PC-3 (cell line): ENCODE data around the gene PDE3B. TPM values are rescaled to one million over a fixed set of nuclear protein-coding genes. Genes with fewer than 3 reads are reported as not detected.

Experiments
- ATAC-seq: fragments of 200-7000 bp; cut with Tn5 transposase; 2 replicates; pipeline ENCODE4 v1.9.1; 2020; ENCODE audit warnings: mild to moderate bottlenecking, moderate library complexity
- BruUV-seq: library from RNA; stranded (reverse); fragments of 400-500 nt; replicated peaks from 2 replicates; lab custom pipeline; 2021; lab: Mats Ljungman, UMichigan
- CTCF ChIA-PET: fragments of 300-600 bp; sonication (Branson Sonifier 250); formaldehyde crosslinking; loops from one replicate; lab custom pipeline; 2022; ENCODE audit warnings: antibody characterized with exemption; lab: Charles Lee
- POLR2A ChIA-PET: fragments of 300-600 bp; sonication (Branson Sonifier 250); formaldehyde crosslinking; loops from one replicate; lab custom pipeline; 2022; ENCODE audit warnings: antibody characterized with exemption; ENCODE audit not compliant: unreplicated experiment; lab: Charles Lee
- DNase-seq: peaks from one replicate; pipeline ENCODE4 v3.0.0-alpha.2; 2015
- H2AFZ ChIP-seq: fragments of 300-600 bp; sonication (generic); 2 replicates; pipeline ENCODE4 v1.6.0; 2016; ENCODE audit warnings: antibody characterized with exemption, low read length
- H3F3A ChIP-seq: fragments of 300-600 bp; sonication (generic); one replicate; pipeline ENCODE4 v1.6.0; 2017; ENCODE audit warnings: antibody characterized with exemption, low read length, control low read depth, mild to moderate bottlenecking; ENCODE audit not compliant: unreplicated experiment
- H3K27ac ChIP-seq: fragments of 300-600 bp; sonication (generic); 2 replicates; pipeline ENCODE4 v1.5.1; 2016; ENCODE audit warnings: mild to moderate bottlenecking, low read length
- H3K27me3 ChIP-seq: fragments of 300-600 bp; sonication (generic); 2 replicates; pipeline ENCODE4 v1.6.1; 2016; ENCODE audit warnings: low read length, mixed read lengths
- H3K36me3 ChIP-seq: fragments of 300-600 bp; sonication (generic); 2 replicates; pipeline ENCODE4 v1.6.1; 2016; ENCODE audit warnings: low read depth, mixed run types, low read length, mixed read lengths
- H3K4me1 ChIP-seq: fragments of 300-600 bp; sonication (generic); 2 replicates; pipeline ENCODE4 v1.5.1; 2016; ENCODE audit warnings: low read length; ENCODE audit not compliant: insufficient read depth
- H3K4me2 ChIP-seq: fragments of 300-600 bp; sonication (generic); 2 replicates; pipeline ENCODE4 v1.6.0; 2016; ENCODE audit warnings: low read length
- H3K4me3 ChIP-seq: fragments of 300-600 bp; sonication (generic); 2 replicates; pipeline ENCODE4 v1.5.1; 2016; ENCODE audit warnings: mild to moderate bottlenecking, low read length, mixed read lengths
- H3K79me2 ChIP-seq: fragments of 300-600 bp; sonication (generic); 2 replicates; pipeline ENCODE4 v1.6.1; 2017; ENCODE audit warnings: low read length, mixed read lengths
- H3K9ac ChIP-seq: fragments of 300-600 bp; sonication (generic); 2 replicates; pipeline ENCODE4 v1.6.0; 2016; ENCODE audit warnings: mild to moderate bottlenecking, low read length
- H3K9me2 ChIP-seq: fragments of 300-600 bp; sonication (generic); replicated peaks from 2 replicates; pipeline ENCODE4 v1.6.1; 2016; ENCODE audit warnings: mixed run types, low read length, mixed read lengths
- H3K9me3 ChIP-seq: fragments of 300-600 bp; sonication (generic); 2 replicates; pipeline ENCODE4 v1.6.1; 2016; ENCODE audit warnings: low read length, mixed read lengths
- H4K20me1 ChIP-seq: fragments of 300-600 bp; sonication (generic); 2 replicates; pipeline ENCODE4 v1.6.1; 2016; ENCODE audit warnings: low read length, mixed read lengths
- CTCF ChIP-seq: fragments of 300-600 bp; sonication (generic); conservative IDR thresholded peaks from 2 replicates; pipeline ENCODE4 v1.5.1; 2017; ENCODE audit warnings: antibody characterized with exemption, low read depth, mild to moderate bottlenecking, low read length
- EZH2 ChIP-seq: fragments of 300-600 bp; sonication (generic); IDR thresholded peaks from one replicate; pipeline ENCODE4 v1.6.1; 2017; ENCODE audit warnings: antibody characterized with exemption, mild to moderate bottlenecking, low read length; ENCODE audit not compliant: unreplicated experiment
- EZH2phosphoT487 ChIP-seq: fragments of 300-600 bp; sonication (generic); IDR thresholded peaks from 2 replicates; pipeline ENCODE4 v1.6.1; 2018; ENCODE audit warnings: mild to moderate bottlenecking, antibody characterized with exemption, low read length, borderline replicate concordance
- intact Hi-C: fragments of 100-400 bp; cut with micrococcal nuclease; formaldehyde crosslinking; loops from 2 replicates; pipeline ENCODE4 v1.9.0; 2023
- total RNA-seq: library from RNA; depleted of rRNA; stranded (reverse); fragments of >200 nt; gene quantifications from 2 replicates; pipeline ENCODE4 v1.2.3, GENCODE V29; 2014

Gene PDE3B
- total RNA-seq, 1 experiment from 2014 or later: 0.11 TPM

- H3K4me2 ChIP-seq: 0 out of 2 replicates have a peak overlapping the region, but pooled peaks have one; percentile 37
- no peaks in the 10 kb centered on the region for H3F3A ChIP-seq
- H2AFZ ChIP-seq: peak overlapping the region; percentile 61; the same call in 1 of the 2 replicates
- H4K20me1 ChIP-seq: no peaks in the 10 kb centered on the region
- POLR2A ChIA-PET: interaction anchor here (0.6 to 0.7 kb wide), 2 partner anchors 16 to 651 kb away, joined by 4 to 5 read pairs; no protein-coding TSS in a partner anchor
- H3K9me2 ChIP-seq: no peaks in the 10 kb centered on the region
- no peak for TF ChIP-seq EZH2phosphoT487
- peak; percentile 84 for TF ChIP-seq CTCF
- peak; percentile 92 for ATAC-seq
- no peak overlapping the region for H3K27ac ChIP-seq
- no peaks in the 10 kb centered on the region for H3K79me2 ChIP-seq
- no peak overlapping the region for H3K9ac ChIP-seq
- H3K4me3 ChIP-seq: 0 out of 2 replicates have a peak overlapping the region, but pooled peaks have one; percentile 21
- peaks cover 15% of the 10 kb centered on the region; the same call in 1 of the 2 replicates for H3K27me3 ChIP-seq
- no peaks in the 10 kb centered on the region for H3K9me3 ChIP-seq
- no peaks in the 10 kb centered on the region for H3K4me1 ChIP-seq
- peak; percentile 65 for DNase-seq
- H3K36me3 ChIP-seq: no peaks in the 10 kb centered on the region
- no TSS peak for BruUV-seq
- CTCF ChIA-PET: interaction anchor here (0.6 to 3.2 kb wide), 9 partner anchors 10 to 1706 kb away, joined by 3 to 69 read pairs (median 7); partner anchors contain the start of gene CYP2R1
- intact Hi-C loops: loop anchor here (1.0 to 5.0 kb wide), 5 partner anchors 99 to 1706 kb away; no protein-coding TSS in a partner anchor
These were observed 264.0 kb downstream of the PDE3B start for GRCh38 chr11:14907411-14908213.

GRCh38 chr11:14908214-14908880 lies 264.7 kb downstream of the PDE3B start:
- H3K9me2 ChIP-seq: no peaks in the 10 kb centered on the region
- peak overlapping the region; percentile 26; the same call in 1 of the 2 replicates for H3K4me2 ChIP-seq
- H3K36me3 ChIP-seq: no peaks in the 10 kb centered on the region
- H3K27me3 ChIP-seq: peaks cover 18% of the 10 kb centered on the region; the same call in 1 of the 2 replicates
- H3K4me3 ChIP-seq: no peak overlapping the region
- TF ChIP-seq CTCF (peak; percentile 76), EZH2 (no peak), EZH2phosphoT487 (no peak)
- peak; percentile 61 for DNase-seq
- intact Hi-C loops: loop anchor here (1.0 to 5.0 kb wide), 4 partner anchors 98 to 1705 kb away; no protein-coding TSS in a partner anchor
- ChIA-PET CTCF (interaction anchor here (0.6 to 3.2 kb wide), 10 partner anchors 10 to 1705 kb away, joined by 3 to 69 read pairs (median 5); partner anchors contain the start of gene CYP2R1), POLR2A (interaction anchor here (0.6 to 0.7 kb wide), 2 partner anchors 17 to 650 kb away, joined by 4 to 5 read pairs; no protein-coding TSS in a partner anchor)
- no peaks in the 10 kb centered on the region for H3K4me1 ChIP-seq
- BruUV-seq: no TSS peak
- no peaks in the 10 kb centered on the region for H4K20me1 ChIP-seq
- H3F3A ChIP-seq: no peaks in the 10 kb centered on the region
- no peak overlapping the region for H3K27ac ChIP-seq
- no peak overlapping the region for H3K9ac ChIP-seq
- no peaks in the 10 kb centered on the region for H3K79me2 ChIP-seq
- H2AFZ ChIP-seq: 0 out of 2 replicates have a peak overlapping the region, but pooled peaks have one; percentile 47
- peak; percentile 83 for ATAC-seq
- no peaks in the 10 kb centered on the region for H3K9me3 ChIP-seq
